HepG2 (cell line): ENCODE data around the gene SYVN1. TPM values are rescaled to one million over a fixed set of nuclear protein-coding genes. Genes with fewer than 3 reads are reported as not detected.

Experiments used
- GATAD1 ChIP-seq: IDR thresholded peaks from 2 replicates; pipeline ENCODE4 v1.6.1; 2016; ENCODE audit warnings: missing genetic modification reagents, missing compliant biosample characterization
- GATAD2A ChIP-seq: IDR thresholded peaks from 2 replicates; pipeline ENCODE4 v1.6.1; 2016
- HNF4G ChIP-seq, 2 experiments: sonication (generic) in 1 of 2; formaldehyde crosslinking in 1 of 2; IDR thresholded peaks; 2 replicates each; pipeline versions ENCODE4 v1.4.0 to v1.6.1; 2011 to 2020; ENCODE audit warnings: borderline replicate concordance in 2 of 2, low read depth in 2 of 2, mild to moderate bottlenecking in 2 of 2, low read length in 1 of 2, missing genetic modification reagents in 1 of 2, moderate library complexity in 1 of 2
- HNRNPUL1 ChIP-seq: fragments of 200-400 bp; formaldehyde crosslinking; IDR thresholded peaks from 2 replicates; pipeline ENCODE4 v1.6.1; 2017; ENCODE audit warnings: low read depth, mild to moderate bottlenecking, low read length, moderate library complexity
- IRX3 ChIP-seq: sonication (generic); formaldehyde crosslinking; IDR thresholded peaks from 2 replicates; pipeline ENCODE4 v1.8.1; 2023; ENCODE audit warnings: mild to moderate bottlenecking, low read depth, missing genetic modification reagents, borderline replicate concordance
- JARID2 ChIP-seq: sonication (generic); formaldehyde crosslinking; IDR thresholded peaks from 2 replicates; pipeline ENCODE4 v1.8.1; 2023; ENCODE audit warnings: missing genetic modification reagents, inconsistent platforms; ENCODE audit not compliant: insufficient replicate concordance
- KLF16 ChIP-seq, 2 experiments: sonication (generic) in 1 of 2; formaldehyde crosslinking in 1 of 2; IDR thresholded peaks; 2 replicates each; pipeline versions ENCODE4 v1.6.1 to v1.8.0; 2016 to 2023; ENCODE audit warnings: missing genetic modification reagents in 2 of 2, missing compliant biosample characterization in 1 of 2
- NCOA1 ChIP-seq: sonication (generic); formaldehyde crosslinking; IDR thresholded peaks from 2 replicates; pipeline ENCODE4 v1.9.0; 2021; ENCODE audit warnings: missing genetic modification reagents
- TFDP2 ChIP-seq: sonication (generic); formaldehyde crosslinking; IDR thresholded peaks from 2 replicates; pipeline ENCODE4 v1.4.0; 2020; ENCODE audit warnings: missing genetic modification reagents
- THAP8 ChIP-seq: sonication (generic); formaldehyde crosslinking; IDR thresholded peaks from 2 replicates; pipeline ENCODE4 v1.5.1; 2020; ENCODE audit warnings: missing genetic modification reagents, mild to moderate bottlenecking, borderline replicate concordance
- TOPORS ChIP-seq: sonication (generic); formaldehyde crosslinking; IDR thresholded peaks from 2 replicates; pipeline ENCODE4 v1.8.0; 2023; ENCODE audit warnings: mild to moderate bottlenecking, missing genetic modification reagents
- XRCC5 ChIP-seq: fragments of 200-400 bp; formaldehyde crosslinking; optimal IDR thresholded peaks from 2 replicates; pipeline ENCODE3; 2017; ENCODE audit warnings: mild to moderate bottlenecking, low read length
- ZNF260 ChIP-seq: sonication (generic); formaldehyde crosslinking; IDR thresholded peaks from 2 replicates; pipeline ENCODE4 v1.4.0; 2020; ENCODE audit warnings: missing genetic modification reagents, low read depth, mild to moderate bottlenecking, borderline replicate concordance
- ZNF543 ChIP-seq: sonication (generic); formaldehyde crosslinking; IDR thresholded peaks from 2 replicates; pipeline ENCODE4 v1.4.0; 2020; ENCODE audit warnings: mild to moderate bottlenecking, missing genetic modification reagents
- ZNF674 ChIP-seq: sonication (generic); formaldehyde crosslinking; IDR thresholded peaks from 2 replicates; pipeline ENCODE4 v1.5.0; 2020; ENCODE audit warnings: low read depth, mild to moderate bottlenecking, missing genetic modification reagents
- ZNF761 ChIP-seq: sonication (generic); formaldehyde crosslinking; conservative IDR thresholded peaks from 2 replicates; pipeline ENCODE4 v1.4.0; 2020; ENCODE audit warnings: mild to moderate bottlenecking, missing genetic modification reagents
- ZNF879 ChIP-seq: sonication (generic); formaldehyde crosslinking; IDR thresholded peaks from 2 replicates; pipeline ENCODE4 v1.8.1; 2023; ENCODE audit warnings: missing genetic modification reagents
- polyA plus RNA-seq, 8 experiments: library from polyadenylated mRNA; depleted of rRNA in 3 of 8; stranded (reverse) in 7 of 8; unstranded in 1 of 8; fragments of >200 nt; fragmentation: Illumina TruSeq in 4 of 8; extraction: Trizol in 4 of 8; gene quantifications; 2 replicates each; pipeline versions ENCODE4 v1.2.1 to v1.2.3, GENCODE V29; 2011 to 2016; ENCODE audit warnings: low read depth in 4 of 8, missing spikeins in 1 of 8, mixed read lengths in 1 of 8; ENCODE audit not compliant: insufficient read depth in 1 of 8
- total RNA-seq, 5 experiments: library from RNA; depleted of rRNA; stranded (reverse); fragments of >200 nt; fragmentation: Illumina TruSeq; extraction: Trizol; gene quantifications; 2 replicates each; pipeline ENCODE4 v1.2.3, GENCODE V29; 2016; ENCODE audit warnings: low read depth in 1 of 5
- TF ChIP-seq, protein P1 (sequence below): sonication (generic); formaldehyde crosslinking; IDR thresholded peaks from 2 replicates; pipeline ENCODE4 v1.5.1; 2020; ENCODE audit warnings: mild to moderate bottlenecking, missing genetic modification reagents
- TF ChIP-seq, protein P2 (sequence below): sonication (generic); formaldehyde crosslinking; IDR thresholded peaks from 2 replicates; pipeline ENCODE4 v1.9.0; 2021; ENCODE audit warnings: missing genetic modification reagents, borderline replicate concordance

Gene SYVN1
- total and polyA plus RNA-seq, 2 of the 13 experiments (the other 11 are each of a cell fraction or from before 2014, with no cell fraction given) = 10.3 to 22.5 TPM

DNA sequence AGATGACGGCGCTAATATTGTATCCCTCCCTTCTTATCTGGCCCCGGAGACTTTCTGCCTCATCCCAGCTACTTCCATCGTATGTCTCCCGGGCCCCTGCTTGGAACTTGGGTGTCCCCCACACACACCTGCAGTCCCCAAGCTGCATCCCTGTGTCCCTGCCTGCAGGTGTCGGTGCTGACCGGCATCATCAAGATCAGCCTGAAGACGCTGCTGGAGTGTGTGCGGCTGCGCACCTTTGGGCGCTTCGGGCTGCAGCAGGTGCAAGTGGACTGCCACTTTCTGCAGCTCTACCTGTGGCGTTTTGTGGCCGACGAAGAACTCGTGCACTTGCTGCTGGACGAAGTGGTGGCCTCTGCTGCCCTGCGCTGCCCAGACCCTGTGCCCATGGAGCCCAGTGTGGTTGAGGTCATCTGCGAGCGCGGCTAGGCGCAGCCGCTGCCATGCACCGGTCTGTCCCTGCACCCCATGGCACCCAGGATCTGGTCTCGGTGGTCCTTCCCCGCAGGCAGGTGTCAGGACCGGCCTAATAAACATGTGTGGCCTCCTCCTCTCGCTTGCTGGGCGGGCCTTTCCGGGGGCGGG is 23.1 kb downstream of the SYVN1 start (continued):
- TF ChIP-seq, protein P1, sequence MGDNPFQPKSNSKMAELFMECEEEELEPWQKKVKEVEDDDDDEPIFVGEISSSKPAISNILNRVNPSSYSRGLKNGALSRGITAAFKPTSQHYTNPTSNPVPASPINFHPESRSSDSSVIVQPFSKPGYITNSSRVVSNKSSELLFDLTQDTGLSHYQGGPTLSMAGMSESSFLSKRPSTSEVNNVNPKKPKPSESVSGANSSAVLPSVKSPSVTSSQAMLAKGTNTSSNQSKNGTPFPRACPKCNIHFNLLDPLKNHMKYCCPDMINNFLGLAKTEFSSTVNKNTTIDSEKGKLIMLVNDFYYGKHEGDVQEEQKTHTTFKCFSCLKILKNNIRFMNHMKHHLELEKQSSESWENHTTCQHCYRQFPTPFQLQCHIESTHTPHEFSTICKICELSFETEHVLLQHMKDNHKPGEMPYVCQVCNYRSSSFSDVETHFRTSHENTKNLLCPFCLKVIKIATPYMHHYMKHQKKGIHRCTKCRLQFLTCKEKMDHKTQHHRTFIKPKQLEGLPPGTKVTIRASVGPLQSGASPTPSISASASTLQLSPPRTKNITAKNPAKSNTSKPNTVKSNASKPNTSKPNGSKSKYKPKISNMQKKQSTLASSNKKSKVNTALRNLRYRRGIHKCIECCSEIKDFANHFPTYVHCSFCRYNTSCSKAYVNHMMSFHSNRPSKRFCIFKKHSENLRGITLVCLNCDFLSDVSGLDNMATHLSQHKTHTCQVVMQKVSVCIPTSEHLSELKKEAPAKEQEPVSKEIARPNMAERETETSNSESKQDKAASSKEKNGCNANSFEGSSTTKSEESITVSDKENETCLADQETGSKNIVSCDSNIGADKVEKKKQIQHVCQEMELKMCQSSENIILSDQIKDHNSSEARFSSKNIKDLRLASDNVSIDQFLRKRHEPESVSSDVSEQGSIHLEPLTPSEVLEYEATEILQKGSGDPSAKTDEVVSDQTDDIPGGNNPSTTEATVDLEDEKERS (CRISPR knock-in tag) = no peak
- TF ChIP-seq ZNF674 (CRISPR knock-in tag) = 0 out of 2 replicates have a peak, but pooled peaks have one; percentile 3
- 0 out of 2 replicates have a peak, but pooled peaks have one; percentile 13 for TF ChIP-seq THAP8 (CRISPR knock-in tag)
- TF ChIP-seq ZNF761 (CRISPR knock-in tag) = 0 out of 2 replicates have a peak, but pooled peaks have one; percentile 17
- no peak for TF ChIP-seq JARID2 (CRISPR knock-in tag)
- TF ChIP-seq IRX3 (CRISPR knock-in tag) = 0 out of 2 replicates have a peak, but pooled peaks have one; percentile 60
- TF ChIP-seq ZNF260 (CRISPR knock-in tag) = 0 out of 2 replicates have a peak, but pooled peaks have one; percentile 37
- TF ChIP-seq GATAD1 (CRISPR knock-in tag) = no peak
- TF ChIP-seq TOPORS (CRISPR knock-in tag) = peak; percentile 31; the same call in 1 of the 2 replicates
- no peak for TF ChIP-seq GATAD2A (CRISPR knock-in tag)
- TF ChIP-seq KLF16 (CRISPR knock-in tag; IDR thresholded peaks at IDR 0.05) = no peak
- no peak for TF ChIP-seq HNF4G (IDR thresholded peaks at IDR 0.05; ENCODE audit: borderline replicate concordance, low read depth, low read length)
- TF ChIP-seq HNF4G (CRISPR knock-in tag; IDR thresholded peaks at IDR 0.05; ENCODE audit: borderline replicate concordance, low read depth) = no peak
- TF ChIP-seq, protein P2, sequence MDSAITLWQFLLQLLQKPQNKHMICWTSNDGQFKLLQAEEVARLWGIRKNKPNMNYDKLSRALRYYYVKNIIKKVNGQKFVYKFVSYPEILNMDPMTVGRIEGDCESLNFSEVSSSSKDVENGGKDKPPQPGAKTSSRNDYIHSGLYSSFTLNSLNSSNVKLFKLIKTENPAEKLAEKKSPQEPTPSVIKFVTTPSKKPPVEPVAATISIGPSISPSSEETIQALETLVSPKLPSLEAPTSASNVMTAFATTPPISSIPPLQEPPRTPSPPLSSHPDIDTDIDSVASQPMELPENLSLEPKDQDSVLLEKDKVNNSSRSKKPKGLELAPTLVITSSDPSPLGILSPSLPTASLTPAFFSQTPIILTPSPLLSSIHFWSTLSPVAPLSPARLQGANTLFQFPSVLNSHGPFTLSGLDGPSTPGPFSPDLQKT (CRISPR knock-in tag) = no peak
- TF ChIP-seq TFDP2 (CRISPR knock-in tag) = no peak
- TF ChIP-seq ZNF543 = no peak
- no peak for TF ChIP-seq XRCC5
- TF ChIP-seq HNRNPUL1 = no peak
- no peak for TF ChIP-seq ZNF879 (CRISPR knock-in tag)
- TF ChIP-seq NCOA1 = no peak
